GM23248 (cell line): ENCODE measurements around the gene PTPRN2.

Source experiments
- EZH2 ChIP-seq: fragments of 200-600 bp; sonication (generic); IDR thresholded peaks from 2 replicates; pipeline ENCODE4 v1.6.1; 2018; ENCODE audit warnings: antibody characterized with exemption, mild to moderate bottlenecking; ENCODE audit not compliant: insufficient read depth, poor library complexity, severe bottlenecking
- EZH2phosphoT487 ChIP-seq: fragments of 200-600 bp; sonication (generic); IDR thresholded peaks from 2 replicates; pipeline ENCODE4 v1.6.1; 2018; ENCODE audit warnings: antibody characterized with exemption, moderate library complexity, mild to moderate bottlenecking, low read depth; ENCODE audit not compliant: insufficient read depth

DNA sequence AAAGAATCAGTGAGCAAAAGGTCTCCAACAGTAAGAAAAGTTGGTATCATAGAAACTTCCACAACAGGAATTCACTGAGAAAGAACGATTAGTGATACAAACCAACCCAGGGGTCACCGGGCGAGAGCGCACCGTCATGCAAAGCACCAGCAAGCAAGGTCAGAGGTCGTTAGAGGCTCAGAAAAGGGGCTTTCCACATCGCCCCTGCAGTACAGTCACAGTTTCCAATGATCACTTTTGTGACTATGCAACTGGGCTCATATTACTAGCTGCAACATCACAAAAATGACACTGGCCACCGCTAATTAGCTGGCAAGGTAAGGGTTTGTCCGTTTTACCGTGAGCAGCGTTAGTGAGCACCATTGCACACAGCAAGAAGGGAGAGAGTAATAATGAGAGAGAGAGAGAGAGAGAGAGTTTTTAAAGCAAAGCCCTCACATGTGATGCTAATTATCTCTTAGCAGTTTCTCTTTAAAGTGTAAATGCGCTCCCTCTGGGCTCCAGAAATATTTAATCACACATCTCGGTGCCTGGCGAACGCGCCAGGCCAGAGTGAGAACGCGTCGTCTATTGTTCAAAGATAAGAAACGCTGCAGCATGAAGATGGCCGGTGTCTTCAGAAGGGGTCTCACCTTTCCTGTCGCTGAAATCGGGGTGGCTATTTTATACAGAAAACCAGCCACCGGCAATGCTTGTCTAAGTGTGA lies 1013.4 kb downstream of the PTPRN2 start:
- TF ChIP-seq EZH2, result no peak
- TF ChIP-seq EZH2phosphoT487, result no peak
